HuH-7.5 (cell line): ENCODE results near the gene CABP1.

Source experiments
- DNase-seq: peaks from one replicate; pipeline ENCODE4 v3.0.0; 2011; ENCODE audit warnings: low spot score

CABP1 gene

DNA sequence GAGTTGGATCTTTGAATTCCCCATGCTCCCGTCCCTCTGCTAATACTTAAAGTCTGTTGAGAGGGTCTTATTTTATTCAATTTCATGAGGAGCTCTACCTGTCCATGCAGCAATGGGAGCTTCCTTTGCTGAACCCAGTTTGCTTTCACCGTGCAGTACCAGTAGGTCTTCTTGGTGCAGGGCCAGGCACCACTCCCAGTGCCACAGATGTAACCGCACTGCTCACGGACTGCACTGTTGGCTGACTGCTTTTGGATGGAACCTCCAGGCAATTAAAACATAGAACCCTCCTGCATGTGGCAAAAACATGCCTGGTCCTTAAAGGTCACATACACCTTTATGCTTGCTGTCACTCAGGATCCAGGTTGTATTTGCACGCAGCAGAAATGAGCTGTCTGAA, 9.3 kb upstream of the CABP1 start:
- DNase-seq: no peak

DNA sequence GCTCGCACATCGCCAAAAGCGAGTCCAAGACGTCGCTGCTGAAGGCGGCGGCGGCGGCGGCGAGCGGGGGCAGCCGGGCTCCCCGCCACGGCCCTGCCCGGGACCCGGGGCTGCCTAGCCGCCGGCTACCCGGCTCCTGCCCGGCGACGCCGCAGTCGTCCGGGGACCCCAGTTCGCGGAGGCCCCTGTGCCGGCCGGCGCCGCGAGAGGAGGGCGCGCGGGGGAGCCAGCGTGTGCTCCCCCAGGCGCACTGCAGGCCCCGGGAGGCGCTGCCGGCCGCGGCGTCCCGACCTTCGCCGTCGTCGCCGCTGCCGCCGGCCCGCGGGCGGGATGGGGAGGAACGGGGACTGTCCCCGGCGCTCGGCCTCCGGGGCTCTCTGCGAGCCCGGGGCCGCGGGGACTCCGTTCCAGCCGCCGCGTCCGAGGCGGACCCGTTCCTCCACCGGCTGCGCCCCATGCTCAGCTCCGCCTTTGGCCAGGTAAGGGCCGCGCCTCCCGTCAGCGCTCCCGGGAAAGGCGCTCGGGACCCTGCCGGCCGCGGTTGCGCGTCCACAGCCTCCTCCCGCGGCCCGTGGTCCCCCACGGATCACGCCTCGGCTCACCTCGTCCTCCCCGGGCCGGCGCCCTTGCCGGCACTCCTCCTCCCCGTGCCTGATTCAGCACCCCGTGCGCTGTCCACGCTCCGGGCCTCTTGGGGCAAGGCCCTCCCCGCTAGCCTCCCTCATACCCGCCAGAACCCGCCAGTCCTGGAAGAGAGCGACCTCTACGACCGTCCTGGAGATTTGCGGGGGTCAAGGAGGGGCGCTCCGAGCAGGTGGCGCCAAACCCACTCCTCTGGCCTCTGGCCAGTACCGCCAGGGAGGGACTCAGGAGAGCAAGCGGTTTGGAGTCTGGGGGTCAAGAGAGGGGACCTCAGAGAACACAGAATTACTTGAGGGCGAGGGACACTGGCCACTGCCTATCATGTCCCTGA, 721 bp downstream of the CABP1 start:
- DNase-seq: peak; percentile 52

DNA sequence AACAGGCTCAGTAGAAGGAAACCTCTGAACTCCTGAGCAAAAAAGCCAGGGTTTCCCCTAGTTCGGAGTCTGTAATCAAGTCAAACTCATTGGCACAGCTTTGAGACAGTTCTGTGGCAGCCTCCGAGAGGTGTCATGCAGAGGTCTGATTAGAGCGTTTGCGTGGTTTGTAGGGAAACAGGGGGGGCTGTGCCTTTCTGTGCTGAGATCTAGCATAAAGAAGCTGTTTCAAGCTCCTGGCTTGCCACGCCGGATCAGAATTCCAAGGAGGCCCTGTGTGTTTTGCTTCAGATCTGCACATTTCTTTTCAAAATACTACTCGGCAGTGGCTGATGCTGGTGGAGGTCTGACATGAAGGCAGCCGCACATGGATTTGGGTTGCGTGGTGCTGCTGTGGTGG, 1.7 kb downstream of the CABP1 start:
- DNase-seq: no peak

DNA sequence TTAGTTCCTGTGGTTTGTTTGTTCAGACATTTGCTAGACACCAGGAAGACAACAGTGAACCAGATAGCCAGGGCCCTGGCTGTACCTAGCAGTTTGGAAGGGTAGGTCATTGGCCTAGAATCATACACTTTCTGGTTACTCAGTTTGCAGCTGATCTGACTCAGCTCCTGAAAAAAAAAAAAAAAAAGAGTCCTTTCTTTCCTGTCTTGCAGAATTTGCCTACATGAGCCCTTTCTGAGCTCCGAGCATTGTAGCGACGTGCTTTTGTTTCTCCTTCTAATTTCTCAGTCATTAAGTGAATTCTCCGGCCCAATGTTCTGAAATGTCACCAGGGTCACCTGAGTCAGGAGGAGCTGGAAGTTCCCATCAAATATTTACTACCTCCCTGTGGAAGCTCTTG, 2.4 kb downstream of the CABP1 start:
- DNase-seq: no peak

DNA sequence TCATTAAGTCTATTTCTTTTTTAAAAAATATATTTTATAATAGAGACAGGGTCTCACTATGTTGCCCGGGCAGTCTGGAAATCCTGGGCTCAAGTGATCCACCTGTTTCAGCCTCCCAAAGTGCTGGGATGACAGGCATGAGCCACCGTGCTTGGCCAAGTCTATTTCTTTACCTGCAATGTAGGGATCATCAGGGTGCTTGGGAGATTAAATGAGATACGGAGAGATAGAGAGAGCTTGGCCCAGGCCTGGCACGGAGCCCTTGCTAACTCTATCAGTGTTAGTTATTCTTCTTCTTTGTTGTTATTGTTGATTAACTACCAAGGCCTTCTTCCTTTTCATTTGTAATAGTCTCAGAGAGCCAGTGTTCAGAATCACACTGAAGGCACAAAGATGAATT, 3.1 kb downstream of the CABP1 start:
- no peak for DNase-seq

DNA sequence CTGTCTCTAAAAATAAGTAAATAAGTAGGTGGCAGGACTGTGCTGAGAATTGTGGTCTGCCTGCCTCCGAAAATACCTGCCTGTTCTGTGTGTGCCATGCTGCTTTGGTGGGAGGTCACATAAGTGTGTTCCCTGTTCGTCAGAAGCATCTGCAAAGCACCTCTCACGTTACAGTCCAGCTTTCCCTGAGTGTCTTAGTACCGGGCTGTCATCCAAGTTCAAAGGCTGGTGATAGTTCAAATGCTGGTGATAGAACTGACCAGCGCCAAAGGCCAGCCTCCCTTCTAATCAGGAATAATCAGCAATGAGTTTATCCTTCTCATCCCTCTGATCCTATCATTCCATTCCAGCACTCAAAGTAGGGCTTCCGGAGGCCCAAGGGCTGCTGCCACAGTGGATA, 5.6 kb downstream of the CABP1 start:
- no peak for DNase-seq

DNA sequence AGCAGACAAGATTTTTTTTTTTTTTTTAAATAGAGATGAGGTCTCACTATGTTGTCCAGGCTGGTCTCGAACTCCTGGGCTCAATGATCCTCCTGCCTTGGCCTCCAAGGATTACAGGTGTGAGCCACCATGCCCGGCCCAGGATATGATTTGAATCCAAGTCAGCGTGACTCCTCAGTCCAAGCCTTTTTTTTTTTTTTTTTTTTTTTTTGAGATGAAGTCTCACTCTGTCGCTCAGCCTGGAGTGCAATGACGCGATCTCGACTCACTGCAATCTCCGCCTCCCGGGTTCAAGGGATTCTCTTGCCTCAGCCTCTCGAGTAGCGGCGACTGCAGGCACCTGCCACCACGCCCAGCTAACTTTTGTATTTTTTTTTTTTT, 6.9 kb downstream of the CABP1 start:
- no peak for DNase-seq

DNA sequence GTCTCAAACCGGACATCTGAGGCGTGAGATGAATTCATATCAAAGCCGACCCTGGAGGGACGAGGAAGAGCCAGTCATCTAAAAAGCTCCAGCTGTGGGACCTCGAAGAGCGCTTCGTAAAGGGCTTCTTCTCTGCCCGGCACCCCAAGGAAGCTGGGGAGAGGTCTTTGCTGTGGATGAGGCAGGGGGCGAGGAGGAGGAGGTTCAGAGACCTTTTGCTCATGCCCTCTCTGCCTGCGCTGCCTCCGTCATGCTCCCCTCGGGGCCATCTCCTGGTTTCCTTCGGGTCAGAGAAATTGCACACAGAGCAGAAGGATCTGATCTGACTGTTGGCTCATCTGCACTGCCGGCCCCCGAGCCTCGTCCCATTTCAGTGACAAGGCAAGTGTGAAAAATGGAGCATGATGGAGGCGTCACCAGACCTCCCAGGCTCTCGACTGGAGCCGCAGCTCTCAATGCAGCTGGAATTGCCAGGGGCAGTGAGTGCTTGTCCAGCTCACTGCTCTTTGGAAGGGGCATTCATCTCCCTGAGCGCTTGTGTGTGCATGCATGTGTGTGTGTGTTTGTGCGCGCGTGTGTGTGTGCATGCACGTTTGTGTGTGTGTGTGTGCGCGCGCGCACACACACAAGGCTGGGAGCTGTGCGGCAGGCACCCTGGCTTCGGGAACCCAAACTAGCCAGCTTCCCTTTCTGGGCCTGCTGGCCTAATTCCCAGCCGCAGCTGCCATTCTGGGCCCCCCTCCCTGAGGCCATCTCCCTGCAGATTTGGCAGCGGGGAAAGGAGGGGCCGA, 9.2 kb downstream of the CABP1 start:
- DNase-seq: no peak

DNA sequence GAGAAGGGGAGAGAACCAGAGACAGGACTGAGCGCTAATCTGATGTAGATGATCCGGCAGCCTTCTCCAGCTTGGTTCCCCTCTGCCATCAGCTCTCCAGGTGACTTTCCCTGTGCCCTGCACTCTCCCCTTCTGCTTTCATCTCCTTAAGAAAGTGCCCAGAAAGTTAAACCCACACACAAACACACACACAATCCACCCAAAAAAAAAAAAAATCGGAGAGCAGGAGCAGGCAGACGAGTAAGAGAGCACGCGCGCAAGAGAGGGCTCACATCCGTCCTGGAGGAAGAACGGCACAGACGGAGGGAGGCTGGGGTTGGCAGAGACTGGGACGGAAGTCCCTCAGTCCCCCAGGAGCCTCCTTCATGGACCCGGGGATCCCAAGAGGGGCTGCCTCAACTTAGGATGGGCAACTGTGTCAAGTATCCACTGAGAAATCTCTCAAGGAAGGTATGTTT, 9.8 kb downstream of the CABP1 start:
- no peak for DNase-seq

DNA sequence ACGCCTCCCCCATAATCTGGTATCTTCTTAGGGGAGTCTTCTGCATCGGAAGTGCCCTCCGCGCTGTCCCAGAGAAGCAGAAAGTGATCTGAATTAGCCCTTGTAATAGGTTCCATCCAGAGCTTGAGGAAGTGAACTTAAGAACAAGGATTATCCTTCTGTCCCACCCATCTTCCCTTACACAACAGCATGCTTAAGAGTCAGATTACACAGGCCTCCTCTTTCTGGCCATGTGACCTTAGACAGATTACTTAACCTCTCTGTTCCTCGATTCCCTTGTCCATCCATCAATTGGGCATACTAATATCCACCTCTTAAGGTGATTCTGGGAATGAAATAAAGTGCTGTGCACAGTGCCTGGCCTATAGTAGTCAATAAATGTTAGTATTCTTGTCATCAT, 11.4 kb downstream of the CABP1 start:
- DNase-seq: no peak

DNA sequence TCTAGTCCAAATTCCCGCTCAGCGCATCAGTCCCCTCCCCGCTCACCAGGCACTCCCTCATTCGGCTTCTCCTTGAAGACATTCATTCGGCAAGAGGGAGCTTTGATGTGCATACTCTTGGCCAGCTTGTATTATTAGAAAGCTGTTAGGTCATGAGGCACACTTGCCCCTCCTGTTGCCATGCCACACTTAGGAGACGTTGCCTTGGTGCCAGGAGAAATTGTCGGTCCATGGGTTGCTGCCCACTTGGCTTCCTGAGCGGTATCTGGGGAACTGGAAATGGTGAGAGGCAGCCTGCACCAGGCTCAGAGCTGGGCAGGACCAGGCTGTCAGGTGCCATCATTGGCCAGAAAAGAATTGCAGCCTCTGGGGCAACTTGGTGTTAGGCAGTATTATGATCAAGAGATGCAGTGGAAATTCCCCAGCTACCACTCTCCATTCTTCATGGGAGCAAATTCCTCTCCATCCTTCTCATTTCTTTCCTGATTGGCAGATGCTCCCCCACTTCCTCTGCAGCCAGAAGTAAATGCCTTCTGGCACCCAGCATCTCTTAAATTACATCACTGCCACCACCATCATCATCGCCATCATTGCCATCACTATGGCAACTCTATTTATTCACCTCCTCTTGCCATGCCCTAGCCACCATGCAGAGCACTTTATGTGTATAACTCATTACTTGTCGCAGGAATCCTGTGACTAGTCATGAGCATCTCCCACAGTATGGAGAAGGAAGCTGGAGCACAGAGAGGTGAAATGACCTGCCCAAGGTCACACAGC, 12.4 kb downstream of the CABP1 start:
- DNase-seq: no peak

DNA sequence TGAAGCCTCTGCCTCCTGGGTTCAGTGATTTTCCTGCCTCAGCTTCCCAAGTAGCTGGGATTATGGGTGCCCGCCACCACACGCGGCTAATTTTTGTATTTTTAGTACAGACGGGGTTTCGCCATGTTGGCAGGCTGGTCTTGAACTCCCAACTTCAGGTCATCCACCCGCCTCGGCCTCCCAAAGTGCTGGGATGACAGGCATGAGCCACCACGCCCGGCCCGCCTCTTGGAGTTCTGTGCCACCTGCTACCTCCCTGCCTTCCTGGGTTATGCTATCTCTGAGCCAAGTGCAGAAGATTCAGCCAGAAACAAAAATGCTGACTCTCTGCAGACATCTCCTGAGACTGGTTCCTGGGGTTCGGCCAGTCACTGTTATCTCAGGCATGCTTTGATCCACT, 13.2 kb downstream of the CABP1 start:
- DNase-seq: no peak

DNA sequence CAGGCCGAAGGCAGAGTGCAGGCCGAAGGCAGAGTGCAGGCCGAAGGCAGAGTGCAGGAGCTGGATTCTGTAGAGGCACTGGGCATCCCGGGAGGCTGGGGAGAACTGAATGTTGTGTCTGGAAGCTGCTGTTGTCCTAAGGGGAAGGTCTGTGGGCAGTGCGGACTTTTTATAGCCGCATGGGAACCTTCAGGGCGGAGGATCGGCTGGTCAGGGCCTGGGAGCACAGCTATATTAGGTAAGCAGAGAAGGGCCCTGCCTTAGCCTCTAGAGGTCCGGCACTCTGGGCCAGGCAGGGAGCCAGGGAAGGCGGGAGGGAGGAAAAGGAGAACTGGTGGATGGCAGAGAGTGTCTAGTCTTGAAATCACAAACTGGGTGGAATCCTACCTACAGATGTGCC, 14.2 kb downstream of the CABP1 start:
- no peak for DNase-seq

DNA sequence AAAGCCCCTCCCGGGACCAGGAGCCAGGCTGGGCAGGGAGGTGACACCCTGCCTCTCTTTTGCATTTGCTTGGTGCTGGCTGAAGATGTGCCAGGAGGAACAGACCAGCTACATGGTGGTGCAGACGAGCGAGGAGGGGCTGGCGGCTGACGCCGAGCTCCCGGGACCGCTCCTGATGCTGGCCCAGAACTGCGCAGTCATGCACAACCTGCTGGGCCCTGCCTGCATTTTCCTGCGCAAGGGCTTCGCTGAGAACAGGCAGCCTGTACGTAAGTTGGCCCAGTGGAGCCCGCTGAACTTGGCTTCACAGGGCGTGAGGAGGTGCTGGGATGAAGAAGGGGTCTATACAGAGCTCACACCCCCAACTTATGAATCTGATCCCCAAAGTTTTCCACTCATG, 15.6 kb downstream of the CABP1 start:
- DNase-seq: no peak

DNA sequence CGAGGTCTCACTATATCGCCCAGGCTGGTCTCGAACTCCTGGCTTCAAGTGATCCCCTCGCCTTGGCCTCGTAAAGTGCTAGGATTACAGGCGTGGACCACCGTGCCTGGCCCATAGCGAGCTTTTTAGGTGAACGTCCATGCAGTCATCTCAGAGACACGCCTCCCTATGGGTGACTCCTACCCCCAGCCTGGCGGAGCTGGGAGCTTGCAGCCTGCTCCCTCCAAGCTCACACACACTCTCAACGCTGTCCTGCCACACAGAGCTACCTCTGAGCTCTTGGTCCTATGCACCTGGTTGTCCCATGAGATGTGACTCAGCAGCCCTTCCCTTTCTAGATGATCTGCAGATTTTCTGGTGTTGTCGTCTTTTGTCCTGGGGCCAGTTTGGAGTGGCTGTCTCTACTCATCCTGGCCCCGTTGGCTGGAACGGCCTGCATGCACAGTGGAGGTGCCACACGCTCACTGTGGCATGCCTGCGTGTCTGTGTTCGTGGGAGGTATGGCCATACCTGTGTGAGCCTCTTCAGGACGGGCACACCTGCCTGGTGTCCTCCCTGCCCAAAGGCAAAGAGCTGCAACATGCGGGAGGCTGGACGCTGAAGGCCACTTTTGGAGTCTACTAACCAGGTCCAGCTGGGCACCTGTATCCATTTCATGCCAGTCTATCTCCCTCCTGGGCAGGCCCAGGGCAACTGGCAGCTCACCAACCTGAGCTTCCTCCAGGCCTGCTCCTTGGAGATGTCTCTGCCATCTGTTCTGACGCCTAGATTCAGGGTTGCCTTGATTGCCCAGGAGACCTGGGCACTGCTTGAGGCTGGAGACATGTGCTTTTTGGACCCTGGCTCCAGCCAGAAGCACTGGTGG, 18.1 kb downstream of the CABP1 start:
- no peak for DNase-seq

DNA sequence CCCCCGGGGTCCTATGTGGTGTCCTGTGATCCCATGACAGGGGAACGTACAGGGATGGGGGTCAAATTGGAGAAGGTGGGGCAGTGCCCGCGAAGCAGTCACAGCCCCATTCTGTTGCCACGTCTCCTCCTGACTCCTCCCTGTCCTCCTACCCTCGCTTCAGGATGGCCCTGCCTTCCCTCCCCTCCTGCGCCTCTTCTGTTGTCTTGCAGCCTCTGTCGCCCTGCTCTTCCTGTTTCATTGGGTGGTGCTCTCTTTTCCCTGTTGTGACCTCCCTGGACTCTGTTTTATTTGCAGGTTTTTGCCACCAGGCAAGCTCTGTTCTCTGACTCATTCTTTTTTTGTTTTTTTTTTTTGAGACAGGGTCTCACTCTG, 18.7 kb downstream of the CABP1 start:
- DNase-seq: no peak

DNA sequence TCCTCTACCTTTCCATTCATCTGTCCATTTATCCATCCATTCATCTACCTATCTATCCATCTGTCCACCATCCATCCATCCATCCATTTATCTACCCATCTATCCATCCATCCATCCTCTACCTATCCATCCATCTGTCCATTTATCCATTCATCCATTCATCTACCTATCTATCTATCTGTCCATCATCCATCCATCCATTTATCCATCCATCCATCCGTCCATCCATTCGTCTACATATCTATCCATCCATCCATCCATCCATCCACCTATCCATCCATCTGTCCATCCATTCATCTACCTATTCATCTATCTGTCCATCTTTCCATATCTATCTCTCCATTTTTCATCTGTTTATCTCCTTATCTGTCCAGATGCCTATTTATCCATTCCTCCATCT, 21.0 kb downstream of the CABP1 start:
- no peak for DNase-seq

DNA sequence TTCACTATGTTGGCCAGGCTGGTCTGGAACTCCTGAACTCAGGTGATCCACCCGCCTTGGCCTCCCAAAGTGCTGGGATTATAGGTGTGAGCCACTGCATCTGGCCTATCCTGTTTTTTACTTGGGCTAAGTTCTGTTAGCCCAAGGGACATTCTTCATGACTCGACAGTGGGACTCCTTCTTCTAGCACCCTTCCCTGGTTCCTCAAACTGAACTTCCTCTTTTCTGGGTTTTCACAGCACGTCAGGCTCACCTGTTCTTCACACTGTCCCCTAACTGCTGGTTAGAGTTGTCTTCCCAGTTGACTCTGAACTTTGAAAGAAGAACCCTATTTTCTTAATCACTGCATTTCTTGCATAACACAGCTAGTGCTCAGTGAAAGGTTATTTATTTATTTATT, 22.5 kb downstream of the CABP1 start:
- no peak for DNase-seq

DNA sequence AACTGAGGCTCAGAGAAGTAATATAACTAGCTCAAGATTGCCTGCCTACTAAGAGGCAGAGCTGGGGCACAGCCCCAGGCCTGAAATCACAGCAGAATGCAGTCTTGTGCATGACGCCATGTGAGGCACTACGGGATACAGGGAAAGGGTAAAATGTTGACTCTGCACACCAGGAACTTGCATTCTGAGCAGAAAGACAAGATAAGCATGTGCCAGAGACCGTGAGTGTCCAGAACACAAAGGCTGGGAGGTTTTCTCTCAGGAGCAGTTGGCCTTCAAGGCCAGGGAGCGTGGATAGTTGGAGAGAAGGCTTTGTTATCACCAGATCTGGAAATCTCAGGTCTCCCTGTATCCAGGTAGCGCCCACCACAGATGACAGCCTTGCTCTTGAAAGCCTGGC, 23.3 kb downstream of the CABP1 start:
- no peak for DNase-seq

DNA sequence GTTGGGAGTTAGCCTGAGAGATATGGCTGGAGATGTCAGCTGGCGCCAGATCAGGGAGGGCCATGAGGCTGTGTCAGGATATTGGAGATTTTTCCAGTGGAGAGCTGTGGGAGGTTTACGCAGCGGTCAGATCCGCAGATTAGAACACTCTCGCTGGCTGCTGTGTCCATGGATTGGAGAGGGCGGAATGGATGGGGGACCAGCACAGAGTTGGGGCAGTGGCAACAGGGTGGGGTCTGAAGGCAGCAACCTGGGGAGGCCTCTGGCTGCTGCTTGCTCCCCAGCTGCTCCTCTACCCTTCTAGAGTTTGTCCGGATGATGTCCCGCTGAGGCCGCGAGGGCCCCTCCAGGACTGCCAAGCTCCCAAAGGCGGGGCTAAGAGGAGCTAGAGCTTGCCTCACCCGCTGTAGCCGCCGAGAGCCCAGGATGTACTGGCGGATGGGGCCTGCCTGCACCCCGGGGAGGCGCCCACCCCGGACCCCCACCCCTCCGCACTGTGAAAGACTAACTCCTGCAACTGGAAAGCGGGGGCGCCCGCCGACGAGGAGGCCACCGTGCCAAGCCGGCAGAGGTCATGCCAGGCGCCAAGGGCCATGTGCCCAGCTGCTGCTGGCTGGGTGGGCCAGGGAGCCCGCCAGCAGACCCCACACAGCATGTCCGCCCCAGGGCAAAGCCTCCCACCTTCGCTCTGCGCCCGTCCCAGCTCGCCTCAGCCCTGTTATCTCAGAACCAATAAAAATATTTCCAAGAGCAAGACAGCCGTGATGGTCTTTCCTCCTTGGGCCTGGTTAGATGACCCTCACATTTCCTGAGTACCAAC, 26.4 kb downstream of the CABP1 start:
- no peak for DNase-seq
